Upper lobe of right lung (tissue), 1 donor: ENCODE results near the gene IL18R1. TPM values are rescaled to one million over a fixed set of nuclear protein-coding genes. Genes with fewer than 3 reads are reported as not detected.
A peak's percentile ranks its signal among the peaks of the same experiment; 100 is the strongest.

ENCODE experiments used
- ATAC-seq: fragments of 200-7000 bp; cut with Tn5 transposase; one replicate; pipeline ENCODE4 v1.9.1; 2020; ENCODE audit warnings: mild to moderate bottlenecking, moderate library complexity
- DNase-seq: peaks from one replicate; pipeline ENCODE4 v3.0.0-alpha.2; 2020
- H3K27ac ChIP-seq: fragments of 200-600 bp; one replicate; pipeline ENCODE4 v1.8.0; 2022
- H3K27me3 ChIP-seq: fragments of 200-600 bp; one replicate; pipeline ENCODE4 v1.8.0; 2022; ENCODE audit warnings: mild to moderate bottlenecking
- H3K36me3 ChIP-seq: fragments of 200-600 bp; one replicate; pipeline ENCODE4 v1.8.0; 2022
- H3K4me1 ChIP-seq: fragments of 200-600 bp; one replicate; pipeline ENCODE4 v1.8.0; 2022
- H3K4me3 ChIP-seq: fragments of 200-600 bp; one replicate; pipeline ENCODE4 v1.8.0; 2022; ENCODE audit warnings: mild to moderate bottlenecking
- H3K9me3 ChIP-seq: fragments of 200-600 bp; one replicate; pipeline ENCODE4 v1.8.0; 2022
- CTCF ChIP-seq: fragments of 200-600 bp; IDR thresholded peaks from one replicate; pipeline ENCODE4 v1.8.0; 2022; ENCODE audit warnings: antibody characterized with exemption
- intact Hi-C: fragments of 100-400 bp; cut with DNase I; formaldehyde crosslinking; loops from one replicate; pipeline ENCODE4 v1.11.0; 2022
- total RNA-seq: library from RNA; stranded (reverse); fragmentation: NEBNext Ultra II Directional; extraction: Animal tissue kit (Norgen Biotek cat#: 25700); gene quantifications from one replicate; pipeline ENCODE4 v1.2.1, GENCODE V29; 2021
- donor health status: DM: no; HTN: yes; CAD: no; lungs with severe emphysema.

The IL18R1 gene
- total RNA-seq, 1 donor from 2014 or later, result 26.5 TPM

- Histone ChIP-seq H3K9me3 (no peaks in the 10 kb centered on the region), H3K36me3 (no peaks in the 10 kb centered on the region), H3K27ac (no peak overlapping the region), H3K4me1 (no peaks in the 10 kb centered on the region), H3K4me3 (no peak overlapping the region), H3K27me3 (no peaks in the 10 kb centered on the region)
- TF ChIP-seq CTCF, result no peak
- intact Hi-C loops, result no loop called here
- DNase-seq, result no peak
- no peak for ATAC-seq
These were observed 80.1 kb downstream of the IL18R1 start for GRCh38 chr2:102435741-102436140.

GRCh38 chr2:102436323-102436722 lies 80.7 kb downstream of the IL18R1 start:
- Histone ChIP-seq H3K4me3 (no peak overlapping the region), H3K9me3 (no peaks in the 10 kb centered on the region), H3K27me3 (no peaks in the 10 kb centered on the region), H3K4me1 (no peaks in the 10 kb centered on the region), H3K36me3 (no peaks in the 10 kb centered on the region), H3K27ac (no peak overlapping the region)
- intact Hi-C loops, result no loop called here
- DNase-seq, result no peak
- peak; percentile 33 for ATAC-seq
- TF ChIP-seq CTCF, result no peak

GRCh38 chr2:102437122-102437521 lies 81.5 kb downstream of the IL18R1 start:
- H3K27me3 ChIP-seq, result no peaks in the 10 kb centered on the region
- H3K36me3 ChIP-seq, result no peaks in the 10 kb centered on the region
- H3K4me1 ChIP-seq, result no peaks in the 10 kb centered on the region
- H3K9me3 ChIP-seq, result no peaks in the 10 kb centered on the region
- DNase-seq (no peak), ATAC-seq (no peak)
- intact Hi-C loops, result no loop called here
- H3K4me3 ChIP-seq, result no peak overlapping the region
- no peak overlapping the region for H3K27ac ChIP-seq
- no peak for TF ChIP-seq CTCF

GRCh38 chr2:102438111-102438510 lies 82.5 kb downstream of the IL18R1 start:
- no peaks in the 10 kb centered on the region for H3K4me1 ChIP-seq
- H3K4me3 ChIP-seq, result no peak overlapping the region
- ATAC-seq, result no peak
- intact Hi-C loops, result no loop called here
- DNase-seq, result no peak
- H3K27ac ChIP-seq, result no peak overlapping the region
- H3K27me3 ChIP-seq, result no peaks in the 10 kb centered on the region
- TF ChIP-seq CTCF, result no peak
- no peaks in the 10 kb centered on the region for H3K36me3 ChIP-seq
- H3K9me3 ChIP-seq, result no peaks in the 10 kb centered on the region

GRCh38 chr2:102438578-102438977 lies 83.0 kb downstream of the IL18R1 start:
- no peaks in the 10 kb centered on the region for H3K9me3 ChIP-seq
- DNase-seq (no peak), ATAC-seq (no peak)
- H3K36me3 ChIP-seq, result no peaks in the 10 kb centered on the region
- H3K27me3 ChIP-seq, result no peaks in the 10 kb centered on the region
- H3K4me1 ChIP-seq, result no peaks in the 10 kb centered on the region
- no peak overlapping the region for H3K4me3 ChIP-seq
- TF ChIP-seq CTCF, result no peak
- no peak overlapping the region for H3K27ac ChIP-seq
- intact Hi-C loops, result no loop called here

GRCh38 chr2:102439065-102439695 lies 83.6 kb downstream of the IL18R1 start:
- intact Hi-C loops, result no loop called here
- Histone ChIP-seq H3K9me3 (no peaks in the 10 kb centered on the region), H3K36me3 (no peaks in the 10 kb centered on the region), H3K4me3 (no peak overlapping the region), H3K27me3 (no peaks in the 10 kb centered on the region), H3K4me1 (no peaks in the 10 kb centered on the region), H3K27ac (no peak overlapping the region)
- peak; percentile 49 for ATAC-seq
- no peak for DNase-seq
- no peak for TF ChIP-seq CTCF
